GM18505 (cell line): Measurements from ENCODE around the gene SLAMF6.
"Not testable (repeated sequence)": the region's sequence is repeated elsewhere in the genome, so short reads cannot be mapped to it uniquely, and the experiment has no call there.

Source experiments
- ATAC-seq: cut with Tn5 transposase; IDR thresholded peaks from one replicate; pipeline ENCODE4 v1.9.1; 2021; ENCODE audit not compliant: unreplicated experiment
- POLR2A ChIP-seq: IDR thresholded peaks from 4 replicates; pipeline ENCODE4 v1.6.1; 2011; ENCODE audit warnings: borderline replicate concordance; ENCODE audit not compliant: insufficient read depth, insufficient read length; ENCODE audit errors: extremely low read depth

SLAMF6 gene

DNA sequence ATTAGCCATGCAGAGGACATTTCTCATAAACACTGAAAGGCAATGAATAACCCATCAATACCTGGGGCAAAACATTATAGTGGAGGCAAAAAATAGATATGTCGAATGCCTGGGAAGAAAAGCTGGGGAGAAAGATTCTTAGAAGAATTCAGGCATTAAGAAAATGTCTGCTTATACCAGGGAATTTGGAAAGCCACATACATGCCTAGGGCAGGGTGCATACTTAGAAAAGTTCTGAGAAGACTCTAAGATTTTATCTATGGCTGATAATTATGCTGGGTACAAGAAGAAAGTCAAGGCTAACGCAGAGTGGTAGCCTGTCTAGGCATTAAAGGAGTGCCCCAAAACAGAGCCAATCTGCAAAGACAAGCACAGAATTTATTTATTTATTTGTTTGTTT lies 18.4 kb downstream of the SLAMF6 start:
- TF ChIP-seq POLR2A, result no peak
- ATAC-seq, result no peak

GRCh38 chr1:160503087-160503486 lies 20.0 kb downstream of the SLAMF6 start:
- TF ChIP-seq POLR2A, result no peak
- ATAC-seq, result no peak

- TF ChIP-seq POLR2A, result no peak
- ATAC-seq, result no peak
Measured at GRCh38 chr1:160500321-160500990, 22.6 kb downstream of the SLAMF6 start.

GRCh38 chr1:160499631-160500030 lies 23.4 kb downstream of the SLAMF6 start:
- ATAC-seq, result no peak

GRCh38 chr1:160498301-160499065 lies 24.6 kb downstream of the SLAMF6 start:
- ATAC-seq, result not testable (repeated sequence)

More at GRCh38 chr1:160499631-160500030, 23.4 kb downstream of the SLAMF6 start:
- no peak for TF ChIP-seq POLR2A

GRCh38 chr1:160496334-160496733 lies 26.7 kb downstream of the SLAMF6 start:
- no peak for TF ChIP-seq POLR2A
- ATAC-seq, result no peak

DNA sequence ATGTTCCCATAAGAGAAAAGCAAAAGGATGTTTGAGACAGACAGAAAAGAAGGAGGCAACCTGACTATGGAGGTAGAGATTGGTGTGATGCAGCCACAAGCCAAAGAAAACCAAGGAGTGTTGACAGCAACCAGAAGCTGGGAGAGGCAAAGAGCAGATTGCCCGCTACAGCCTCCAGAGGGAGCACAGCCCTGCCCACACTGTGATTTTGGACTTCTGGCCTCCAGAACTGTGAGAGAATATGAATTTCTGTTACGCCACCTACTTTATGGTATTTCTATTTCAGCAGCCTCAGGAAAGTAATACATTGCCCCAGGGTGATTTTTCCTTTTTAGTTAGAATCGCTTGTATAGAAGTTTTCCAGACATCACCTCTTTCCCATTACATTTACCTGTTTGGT lies 28.4 kb downstream of the SLAMF6 start:
- TF ChIP-seq POLR2A, result no peak
- ATAC-seq, result no peak

GRCh38 chr1:160492617-160493016 lies 30.4 kb downstream of the SLAMF6 start:
- TF ChIP-seq POLR2A, result no peak
- no peak for ATAC-seq

GRCh38 chr1:160491981-160492380 lies 31.1 kb downstream of the SLAMF6 start:
- no peak for ATAC-seq
- no peak for TF ChIP-seq POLR2A

DNA sequence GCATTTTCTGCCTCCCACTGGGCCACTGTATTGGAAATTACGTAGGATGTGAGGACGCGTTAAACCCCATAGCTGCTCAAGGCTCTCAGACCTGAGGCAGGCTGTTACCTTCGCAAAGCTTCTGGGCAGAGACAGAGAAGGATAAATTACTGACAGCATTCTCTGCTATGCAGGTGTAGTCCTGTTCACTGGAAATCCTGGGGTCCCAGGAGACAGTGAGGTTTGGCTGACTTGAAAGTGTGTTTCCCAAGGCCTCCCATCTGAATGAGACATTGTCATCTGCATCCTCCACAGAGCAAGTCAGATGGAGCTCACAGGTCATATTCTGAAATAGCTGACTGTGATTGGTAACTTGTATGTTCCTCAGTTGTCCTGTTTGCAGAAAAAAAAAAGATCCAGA lies 32.0 kb downstream of the SLAMF6 start:
- no peak for ATAC-seq
- TF ChIP-seq POLR2A, result no peak

GRCh38 chr1:160489513-160490261 lies 33.4 kb downstream of the SLAMF6 start:
- ATAC-seq, result no peak
- TF ChIP-seq POLR2A, result no peak

- TF ChIP-seq POLR2A, result no peak
- peak; percentile 54 for ATAC-seq
Measured at GRCh38 chr1:160488347-160489058, 34.6 kb downstream of the SLAMF6 start.

DNA sequence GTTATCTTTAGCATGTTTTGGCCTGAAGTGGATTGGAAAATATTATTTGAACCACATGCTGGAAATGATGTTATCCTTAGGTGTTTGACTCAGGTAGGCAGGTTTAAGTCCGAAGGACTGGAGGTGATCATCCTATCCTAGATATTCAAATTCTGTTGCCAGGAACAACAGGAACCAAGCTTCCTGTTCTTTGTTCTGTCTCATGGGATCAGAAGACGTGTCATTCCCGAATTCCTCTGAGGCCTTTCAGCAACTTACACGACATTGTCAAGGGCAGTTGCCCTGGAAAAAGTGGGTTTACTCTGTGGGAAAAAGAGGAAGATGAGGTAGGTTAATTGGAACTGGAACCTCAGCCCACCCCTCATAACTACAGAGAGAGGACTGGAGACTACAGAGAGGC lies 36.6 kb downstream of the SLAMF6 start:
- no peak for ATAC-seq
- TF ChIP-seq POLR2A, result no peak
